BJ (cell line): ENCODE measurements around the gene MAPK10. TPM values are rescaled to one million over a fixed set of nuclear protein-coding genes. Genes with fewer than 3 reads are reported as not detected.

Source experiments
- CTCF ChIA-PET: fragments of 350-600 bp; formaldehyde crosslinking; extraction: SDS; loops from one replicate; lab custom pipeline; 2021; ENCODE audit warnings: antibody characterized with exemption, inconsistent platforms; lab: Yijun Ruan, JAX
- POLR2A ChIA-PET: fragments of 300-600 bp; sonication (Branson Sonifier 250); formaldehyde crosslinking; extraction: SDS; loops from one replicate; lab custom pipeline; 2021; ENCODE audit warnings: antibody characterized with exemption; lab: Charles Lee
- DNase-seq: peaks from one replicate; pipeline ENCODE4 v3.0.0-alpha.2; 2011; ENCODE audit warnings: low read depth
- H3K27me3 ChIP-seq: 2 replicates; pipeline ENCODE4 v1.6.0; 2011; ENCODE audit warnings: low read length; ENCODE audit not compliant: control insufficient read depth, insufficient read depth
- H3K36me3 ChIP-seq: 2 replicates; pipeline ENCODE4 v1.5.1; 2011; ENCODE audit warnings: low read length; ENCODE audit not compliant: control insufficient read depth, insufficient read depth
- H3K4me3 ChIP-seq: 2 replicates; pipeline ENCODE4 v1.5.1; 2011; ENCODE audit warnings: low read depth, mild to moderate bottlenecking, control low read depth, low read length
- polyA plus RNA-seq: library from polyadenylated mRNA; depleted of rRNA; stranded (reverse); fragments of >200 nt; gene quantifications from 2 replicates; pipeline ENCODE4 v1.2.3, GENCODE V29; 2011
- TF ChIP-seq, protein P1 (sequence below): IDR thresholded peaks from 2 replicates; pipeline ENCODE4 v1.5.1; 2011; ENCODE audit warnings: low read depth, mild to moderate bottlenecking, control low read depth, inconsistent platforms, low read length, moderate library complexity; ENCODE audit not compliant: insufficient read depth

The MAPK10 gene
- polyA plus RNA-seq, 1 experiment, result 0.86 TPM

DNA sequence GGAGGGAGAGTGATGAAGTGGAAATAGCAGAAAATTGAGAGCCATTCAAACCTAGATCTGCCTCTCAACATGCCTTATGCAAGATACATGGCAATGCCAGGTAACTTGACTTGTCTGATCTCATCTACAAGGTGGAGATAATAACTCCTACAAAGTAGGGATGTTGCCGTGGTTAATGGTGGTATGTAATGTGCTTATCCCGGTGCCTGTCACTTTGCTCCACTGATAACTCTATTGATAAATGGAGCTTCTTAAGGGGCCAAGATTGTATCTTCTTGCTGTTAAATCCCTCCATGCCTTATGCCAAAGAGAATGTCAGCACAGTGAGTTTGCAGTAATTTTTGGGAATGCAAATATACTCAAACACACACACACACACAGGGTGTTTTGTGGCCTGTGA, 355.8 kb downstream of the MAPK10 start:
- POLR2A ChIA-PET, result no interaction called here
- Histone ChIP-seq H3K4me3 (no peak overlapping the region), H3K36me3 (no peaks in the 10 kb centered on the region; the same call in none of the 2 replicates), H3K27me3 (no peaks in the 10 kb centered on the region)
- DNase-seq, result no peak
- TF ChIP-seq, protein P1, sequence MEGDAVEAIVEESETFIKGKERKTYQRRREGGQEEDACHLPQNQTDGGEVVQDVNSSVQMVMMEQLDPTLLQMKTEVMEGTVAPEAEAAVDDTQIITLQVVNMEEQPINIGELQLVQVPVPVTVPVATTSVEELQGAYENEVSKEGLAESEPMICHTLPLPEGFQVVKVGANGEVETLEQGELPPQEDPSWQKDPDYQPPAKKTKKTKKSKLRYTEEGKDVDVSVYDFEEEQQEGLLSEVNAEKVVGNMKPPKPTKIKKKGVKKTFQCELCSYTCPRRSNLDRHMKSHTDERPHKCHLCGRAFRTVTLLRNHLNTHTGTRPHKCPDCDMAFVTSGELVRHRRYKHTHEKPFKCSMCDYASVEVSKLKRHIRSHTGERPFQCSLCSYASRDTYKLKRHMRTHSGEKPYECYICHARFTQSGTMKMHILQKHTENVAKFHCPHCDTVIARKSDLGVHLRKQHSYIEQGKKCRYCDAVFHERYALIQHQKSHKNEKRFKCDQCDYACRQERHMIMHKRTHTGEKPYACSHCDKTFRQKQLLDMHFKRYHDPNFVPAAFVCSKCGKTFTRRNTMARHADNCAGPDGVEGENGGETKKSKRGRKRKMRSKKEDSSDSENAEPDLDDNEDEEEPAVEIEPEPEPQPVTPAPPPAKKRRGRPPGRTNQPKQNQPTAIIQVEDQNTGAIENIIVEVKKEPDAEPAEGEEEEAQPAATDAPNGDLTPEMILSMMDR, result no peak
- CTCF ChIA-PET, result interaction anchor here (0.9 kb wide), 1 partner anchor 35 kb away, joined by 3 read pairs; no protein-coding TSS in a partner anchor

DNA sequence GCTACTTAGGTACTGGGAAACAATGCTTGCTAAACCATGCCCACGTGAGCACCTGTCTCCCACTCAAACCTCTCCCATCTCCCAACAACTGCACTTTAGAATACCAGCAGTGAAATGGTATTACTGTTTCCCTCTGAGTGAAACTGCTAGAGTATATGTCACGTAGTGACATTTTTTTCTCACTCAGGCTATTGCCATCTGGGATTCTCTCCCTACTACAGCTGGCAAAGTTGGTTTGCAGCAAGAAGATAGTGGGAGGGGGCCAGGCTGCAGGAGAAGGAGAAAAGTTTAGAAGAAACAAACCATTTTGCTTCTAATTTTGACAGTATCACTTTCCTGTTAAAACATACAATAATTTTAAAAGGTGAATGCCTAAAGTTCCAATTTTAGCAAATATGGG, 358.3 kb downstream of the MAPK10 start:
- H3K36me3 ChIP-seq, result no peaks in the 10 kb centered on the region; the same call in none of the 2 replicates
- ChIA-PET CTCF (no interaction called here), POLR2A (no interaction called here)
- H3K4me3 ChIP-seq, result no peak overlapping the region
- no peak for DNase-seq
- TF ChIP-seq, protein P1, result no peak
- H3K27me3 ChIP-seq, result no peaks in the 10 kb centered on the region

DNA sequence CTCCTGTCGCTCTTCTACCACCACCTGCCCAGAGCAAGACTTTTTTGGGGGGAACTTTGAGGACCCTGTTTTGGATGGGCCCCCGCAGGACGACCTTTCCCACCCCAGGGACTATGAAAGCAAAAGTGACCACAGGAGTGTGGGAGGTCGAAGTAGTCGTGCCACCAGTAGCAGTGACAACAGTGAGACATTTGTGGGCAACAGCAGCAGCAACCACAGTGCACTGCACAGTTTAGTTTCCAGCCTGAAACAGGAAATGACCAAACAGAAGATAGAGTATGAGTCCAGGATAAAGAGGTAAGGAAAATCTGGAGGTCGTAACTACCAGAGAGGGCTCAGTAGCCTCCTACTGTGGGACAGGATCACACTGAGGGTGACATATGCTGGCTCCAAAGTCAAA, 364.5 kb downstream of the MAPK10 start:
- no peak for DNase-seq
- POLR2A ChIA-PET, result no interaction called here
- Histone ChIP-seq H3K36me3 (peaks cover 7% of the 10 kb centered on the region), H3K27me3 (no peaks in the 10 kb centered on the region), H3K4me3 (no peak overlapping the region)
- TF ChIP-seq, protein P1, result no peak
- CTCF ChIA-PET, result interaction anchor here (0.9 to 1.1 kb wide), 2 partner anchors 11 to 14 kb away, joined by 3 read pairs; no protein-coding TSS in a partner anchor

DNA sequence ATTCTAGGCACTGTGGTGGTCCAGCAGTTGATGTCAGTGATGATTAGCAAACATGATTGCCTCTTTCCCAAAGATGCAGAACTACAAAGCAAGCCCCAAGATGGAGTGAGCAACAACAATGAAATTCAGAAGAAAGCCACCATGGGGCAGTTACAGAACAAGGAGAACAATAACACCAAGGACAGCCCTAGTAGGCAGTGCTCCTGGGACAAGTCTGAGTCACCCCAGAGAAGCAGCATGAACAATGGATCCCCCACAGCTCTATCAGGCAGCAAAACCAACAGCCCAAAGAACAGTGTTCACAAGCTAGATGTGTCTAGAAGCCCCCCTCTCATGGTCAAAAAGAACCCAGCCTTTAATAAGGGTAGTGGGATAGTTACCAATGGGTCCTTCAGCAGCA, 365.3 kb downstream of the MAPK10 start:
- POLR2A ChIA-PET, result no interaction called here
- CTCF ChIA-PET, result interaction anchor here (0.9 to 1.1 kb wide), 2 partner anchors 12 to 14 kb away, joined by 3 read pairs; no protein-coding TSS in a partner anchor
- DNase-seq, result no peak
- no peak overlapping the region for H3K4me3 ChIP-seq
- no peaks in the 10 kb centered on the region for H3K27me3 ChIP-seq
- peaks cover 7% of the 10 kb centered on the region for H3K36me3 ChIP-seq
- TF ChIP-seq, protein P1, result no peak

DNA sequence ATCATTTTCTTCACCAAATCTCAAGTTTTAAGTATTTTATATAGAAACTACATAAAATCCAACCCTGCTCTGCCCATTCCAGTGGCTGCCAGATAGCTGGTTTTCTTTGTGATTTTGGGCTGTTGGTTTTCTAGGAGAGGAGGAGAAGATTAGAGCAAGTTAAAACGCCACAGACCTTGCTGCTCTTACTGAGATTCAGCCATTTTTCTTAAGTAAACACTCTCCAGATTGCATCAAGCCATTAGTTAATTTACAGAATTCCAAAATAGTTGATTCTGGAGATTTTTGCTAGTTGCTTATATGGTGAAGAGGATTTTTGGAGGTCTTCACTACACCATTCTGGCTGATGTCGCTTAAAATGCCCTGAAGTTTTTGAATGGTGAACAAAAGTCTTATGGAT, 366.2 kb downstream of the MAPK10 start:
- DNase-seq, result no peak
- POLR2A ChIA-PET, result no interaction called here
- Histone ChIP-seq H3K36me3 (peaks cover 7% of the 10 kb centered on the region), H3K4me3 (no peak overlapping the region), H3K27me3 (no peaks in the 10 kb centered on the region)
- CTCF ChIA-PET, result no interaction called here
- TF ChIP-seq, protein P1, result no peak
